HEK293T (cell line): Measurements from ENCODE around the gene ADTRP.

Experiments used
- ARNT ChIP-seq: fragments of 450-650 bp; IDR thresholded peaks from 2 replicates; pipeline ENCODE4 v1.6.1; 2017; ENCODE audit warnings: mild to moderate bottlenecking
- BHLHE40 ChIP-seq: fragments of 450-650 bp; IDR thresholded peaks from 2 replicates; pipeline ENCODE4 v1.6.1; 2016; ENCODE audit warnings: mild to moderate bottlenecking, moderate library complexity, borderline replicate concordance
- ELF4 ChIP-seq: fragments of 450-650 bp; IDR thresholded peaks from 2 replicates; pipeline ENCODE4 v1.6.1; 2017; ENCODE audit warnings: antibody characterized with exemption
- FOXA1 ChIP-seq: fragments of 450-650 bp; IDR thresholded peaks from 2 replicates; pipeline ENCODE4 v1.6.1; 2016; ENCODE audit warnings: mild to moderate bottlenecking
- FOXK2 ChIP-seq: fragments of 450-650 bp; IDR thresholded peaks from 2 replicates; pipeline ENCODE4 v1.6.1; 2016; ENCODE audit warnings: mild to moderate bottlenecking
- NFRKB ChIP-seq: fragments of 450-650 bp; IDR thresholded peaks from 2 replicates; pipeline ENCODE4 v1.6.1; 2016; ENCODE audit warnings: mild to moderate bottlenecking, moderate library complexity
- SP1 ChIP-seq: fragments of 450-650 bp; IDR thresholded peaks from 2 replicates; pipeline ENCODE4 v1.6.1; 2017
- SUZ12 ChIP-seq: fragments of 450-650 bp; IDR thresholded peaks from 2 replicates; pipeline ENCODE4 v1.6.1; 2016; ENCODE audit warnings: mild to moderate bottlenecking
- TF ChIP-seq, protein P1 (sequence below): fragments of 450-650 bp; IDR thresholded peaks from 2 replicates; pipeline ENCODE4 v1.6.1; 2016

- TF ChIP-seq FOXK2, result no peak
- TF ChIP-seq, protein P1, sequence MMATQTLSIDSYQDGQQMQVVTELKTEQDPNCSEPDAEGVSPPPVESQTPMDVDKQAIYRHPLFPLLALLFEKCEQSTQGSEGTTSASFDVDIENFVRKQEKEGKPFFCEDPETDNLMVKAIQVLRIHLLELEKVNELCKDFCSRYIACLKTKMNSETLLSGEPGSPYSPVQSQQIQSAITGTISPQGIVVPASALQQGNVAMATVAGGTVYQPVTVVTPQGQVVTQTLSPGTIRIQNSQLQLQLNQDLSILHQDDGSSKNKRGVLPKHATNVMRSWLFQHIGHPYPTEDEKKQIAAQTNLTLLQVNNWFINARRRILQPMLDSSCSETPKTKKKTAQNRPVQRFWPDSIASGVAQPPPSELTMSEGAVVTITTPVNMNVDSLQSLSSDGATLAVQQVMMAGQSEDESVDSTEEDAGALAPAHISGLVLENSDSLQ, result no peak
- no peak for TF ChIP-seq ELF4
- TF ChIP-seq SUZ12, result no peak
- TF ChIP-seq BHLHE40, result no peak
- no peak for TF ChIP-seq SP1
- TF ChIP-seq ARNT, result no peak
- no peak for TF ChIP-seq FOXA1
- no peak for TF ChIP-seq NFRKB
Observed at GRCh38 chr6:11685481-11686093, 93.0 kb downstream of the ADTRP start.
